CD4-positive, alpha-beta T cell treated with Interleukin-6 for 4 hours (primary cell): Measurements from ENCODE around the gene CNTROB.
"Not testable (repeated sequence)": the region's sequence is repeated elsewhere in the genome, so short reads cannot be mapped to it uniquely, and the experiment has no call there.

Experiments used
- DNase-seq: peaks from one replicate; pipeline ENCODE4 v3.0.0-alpha.2; 2020; ENCODE audit warnings: mixed read lengths

The CNTROB gene

GRCh38 chr17:7947651-7948050 is 15.6 kb downstream of the CNTROB start:
- no peak for DNase-seq

GRCh38 chr17:7950578-7950977 is 18.6 kb downstream of the CNTROB start:
- no peak for DNase-seq

- peak; percentile 27 for DNase-seq
These were observed 19.3 kb downstream of the CNTROB start for GRCh38 chr17:7951143-7951792.

GRCh38 chr17:7953266-7953665 is 21.3 kb downstream of the CNTROB start:
- DNase-seq: not testable (repeated sequence)

- no peak for DNase-seq
These were observed 23.6 kb downstream of the CNTROB start for GRCh38 chr17:7955414-7956227.

DNA sequence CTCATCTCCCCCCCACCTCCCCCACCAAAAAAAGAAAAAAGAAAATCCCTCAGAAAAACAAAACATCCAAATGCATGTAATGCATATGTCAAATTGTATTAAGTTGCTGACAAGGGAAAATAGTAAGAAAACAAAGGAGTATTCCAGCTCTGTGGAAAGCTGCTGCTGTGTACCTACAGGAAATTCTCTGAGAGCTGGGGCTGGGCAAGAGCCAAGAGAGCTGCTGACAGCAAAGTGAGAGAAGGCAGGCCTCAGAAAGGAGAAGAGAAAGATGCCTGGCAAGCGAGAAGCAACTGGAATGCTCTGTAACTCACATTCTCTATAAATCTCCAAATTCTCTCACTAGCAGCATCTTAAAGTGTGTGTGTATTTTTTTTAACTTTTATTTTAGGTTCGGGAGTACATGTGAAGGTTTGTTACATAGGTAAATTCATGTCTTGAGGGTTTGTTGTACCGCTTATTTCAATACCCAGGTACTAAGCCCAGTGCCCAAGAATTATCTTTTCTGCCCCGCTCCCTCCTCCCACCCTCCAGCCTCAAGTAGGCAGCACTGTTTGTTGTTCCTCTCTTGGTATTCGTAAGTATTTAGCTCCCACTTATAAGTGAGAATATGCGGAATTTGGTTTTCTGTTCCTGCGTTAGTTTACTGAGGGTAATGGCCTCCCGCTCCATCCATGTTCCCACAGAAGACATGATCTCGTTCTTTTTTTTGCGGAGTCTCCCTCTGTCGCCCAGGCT is 24.4 kb downstream of the CNTROB start:
- no peak for DNase-seq

- no peak for DNase-seq
These were observed 27.7 kb downstream of the CNTROB start for GRCh38 chr17:7959503-7960253.

GRCh38 chr17:7961421-7961820 is 29.4 kb downstream of the CNTROB start:
- no peak for DNase-seq

DNA sequence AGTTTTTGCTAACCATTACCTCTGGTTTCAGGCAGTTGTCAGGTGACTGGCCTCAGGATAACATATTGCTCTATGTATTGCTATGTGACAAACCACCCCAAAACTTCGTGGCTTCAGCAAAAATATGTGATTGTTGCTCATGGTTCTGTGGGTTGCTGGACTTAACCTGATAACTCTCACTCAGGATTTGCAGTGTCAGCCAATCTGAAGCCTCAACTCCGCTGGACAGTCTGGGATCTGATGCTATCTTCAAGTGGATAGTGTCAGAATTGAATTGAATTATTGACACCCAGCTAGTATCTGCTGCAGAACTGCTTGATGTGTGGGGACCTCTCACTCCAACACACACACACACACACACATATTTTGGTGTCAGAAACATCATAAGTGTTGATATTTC is 35.7 kb downstream of the CNTROB start:
- DNase-seq: no peak

GRCh38 chr17:7969433-7969832 is 37.4 kb downstream of the CNTROB start:
- DNase-seq: no peak

DNA sequence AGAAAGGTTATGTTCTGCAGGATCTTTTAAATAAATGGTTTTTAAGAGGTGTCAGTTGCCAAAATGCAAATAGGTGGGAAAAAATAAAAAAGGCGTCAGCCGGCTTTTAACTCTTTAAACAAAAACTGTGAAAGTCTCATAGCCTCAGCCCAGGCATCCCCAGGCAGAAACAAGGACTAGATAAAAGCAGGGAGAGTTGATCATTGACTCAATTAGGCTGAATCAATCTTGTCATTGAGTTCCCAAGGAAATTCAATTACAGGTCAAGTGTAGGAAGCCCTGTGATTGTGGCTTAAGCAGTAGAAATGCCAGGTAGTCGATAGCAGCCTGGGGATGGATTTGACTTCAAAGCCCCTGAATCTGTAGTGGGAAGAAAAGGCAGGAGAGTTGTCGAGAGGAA is 39.6 kb downstream of the CNTROB start:
- no peak for DNase-seq

- no peak for DNase-seq
These were observed 40.3 kb downstream of the CNTROB start for GRCh38 chr17:7972131-7972785.

DNA sequence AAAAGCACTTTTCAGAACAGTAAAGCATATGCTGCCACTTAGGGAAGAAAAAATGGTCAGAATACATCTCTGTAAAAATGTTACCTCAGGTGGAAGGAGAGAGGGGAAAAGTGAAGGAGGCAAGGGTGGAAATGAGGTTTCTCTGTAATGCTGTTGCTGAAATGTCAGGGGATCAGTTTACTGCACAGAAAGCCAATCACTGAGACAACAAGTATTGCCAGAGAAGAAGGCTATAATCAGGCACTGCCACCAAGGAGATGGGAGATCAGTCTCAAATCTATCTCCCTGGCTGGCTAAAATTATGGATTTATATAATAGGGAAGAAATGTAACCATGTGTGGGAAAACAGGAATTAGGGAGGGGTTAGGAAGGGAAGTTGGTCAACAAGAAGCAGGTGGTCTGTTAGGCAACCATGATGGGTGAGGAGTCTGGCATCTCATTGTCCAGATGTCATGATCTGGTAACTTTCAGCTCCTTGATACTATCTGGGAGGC is 42.7 kb downstream of the CNTROB start:
- DNase-seq: no peak

- no peak for DNase-seq
These were observed 45.0 kb downstream of the CNTROB start for GRCh38 chr17:7977039-7977438.

DNA sequence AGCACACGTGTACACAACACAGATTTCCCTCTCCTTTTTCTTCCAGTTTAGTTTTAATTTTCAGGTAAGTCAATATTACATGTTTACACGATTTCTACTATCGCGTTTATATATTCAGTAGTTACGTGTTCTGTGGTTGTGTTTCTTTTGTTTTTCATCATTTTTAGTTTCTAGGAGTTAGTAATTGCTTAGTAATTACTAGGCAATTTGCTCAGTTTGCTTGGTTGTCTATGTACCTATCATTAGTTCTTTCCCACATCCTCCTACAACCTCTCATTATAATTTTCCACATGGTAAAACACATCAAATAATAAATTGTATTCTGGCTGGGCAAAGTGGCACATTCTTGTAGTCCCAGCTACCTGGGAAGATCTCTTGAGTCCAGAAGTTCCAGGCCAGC is 45.8 kb downstream of the CNTROB start:
- DNase-seq: no peak

DNA sequence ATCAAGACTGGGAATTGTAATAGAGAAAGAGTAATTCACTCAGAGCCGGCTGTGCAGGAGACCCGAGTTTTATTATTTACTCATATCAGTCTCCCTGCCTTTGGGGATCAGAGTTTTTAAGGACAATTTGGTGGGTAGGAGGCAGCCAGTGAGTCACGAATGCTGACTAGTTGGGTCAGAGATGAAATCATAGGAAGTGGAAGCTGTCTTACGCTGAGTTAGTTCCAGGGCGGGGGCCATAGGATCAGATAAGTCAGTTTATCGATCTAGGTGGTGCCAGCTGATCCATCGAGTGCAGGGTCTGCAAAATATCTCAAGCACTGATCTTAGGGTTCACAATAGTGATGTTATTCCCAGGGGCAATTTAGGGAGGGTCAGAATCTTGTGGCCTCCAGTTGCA is 50.2 kb downstream of the CNTROB start:
- no peak for DNase-seq

- DNase-seq: no peak
These were observed 50.7 kb downstream of the CNTROB start for GRCh38 chr17:7982666-7983065.

DNA sequence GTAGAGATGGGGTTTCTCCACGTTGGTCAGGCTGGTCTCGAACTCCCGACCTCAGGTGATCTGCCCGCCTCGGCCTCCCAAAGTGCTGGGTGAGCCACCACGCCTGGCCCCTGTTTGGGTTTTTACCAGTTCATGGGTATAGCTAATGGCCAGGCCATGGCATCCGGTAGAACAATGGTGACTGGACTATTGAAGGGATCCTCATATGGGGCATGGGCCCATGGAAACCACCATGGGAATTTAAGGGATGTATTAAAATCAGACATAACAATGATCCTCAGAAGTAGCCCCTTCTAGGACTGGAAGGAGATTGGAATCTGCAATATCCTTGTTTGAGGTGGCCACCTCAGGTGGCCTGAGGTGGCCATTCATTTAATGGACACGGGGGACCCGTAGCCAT is 52.9 kb downstream of the CNTROB start:
- DNase-seq: no peak

- DNase-seq: no peak
These were observed 55.3 kb downstream of the CNTROB start for GRCh38 chr17:7987112-7987893.

GRCh38 chr17:7988750-7989178 is 56.8 kb downstream of the CNTROB start:
- peak; percentile 67 for DNase-seq
